Thyroid gland (tissue), 4 donors: ENCODE data around the gene LAMB1.

Source experiments
- CTCF ChIP-seq, 6 experiments: fragments of 200-600 bp in 3 of 6; fragments of 450-650 bp in 3 of 6; sonication (generic) in 3 of 6; IDR thresholded peaks; one replicate each; pipeline ENCODE4 v1.5.1; 2016 to 2019; ENCODE audit warnings: antibody characterized with exemption in 6 of 6, mild to moderate bottlenecking in 2 of 6, inconsistent platforms in 1 of 6, moderate library complexity in 1 of 6
- POLR2A ChIP-seq, 2 donors: fragments of 450-650 bp; IDR thresholded peaks; one replicate each; pipeline ENCODE4 v1.6.1; 2017; ENCODE audit warnings: antibody characterized with exemption in 2 of 2, mild to moderate bottlenecking in 2 of 2, moderate library complexity in 1 of 2

- TF ChIP-seq CTCF (IDR thresholded peaks at IDR 0.05) (no peak), POLR2A (IDR thresholded peaks at IDR 0.05) (no peak)
Measured at GRCh38 chr7:107884066-107884818, 118.7 kb downstream of the LAMB1 start.
